DOHH2 (cell line): Measurements from ENCODE around the gene PKDCC.

Experiments
- CTCF ChIP-seq: fragments of 200-600 bp; sonication (generic); IDR thresholded peaks from one replicate; pipeline ENCODE4 v1.5.1; 2014; ENCODE audit warnings: antibody characterized with exemption, mild to moderate bottlenecking, low read depth, low read length; ENCODE audit not compliant: poor library complexity, severe bottlenecking
- EZH2phosphoT487 ChIP-seq: fragments of 200-600 bp; sonication (generic); IDR thresholded peaks from 2 replicates; pipeline ENCODE4 v1.6.1; 2017; ENCODE audit warnings: borderline replicate concordance, mild to moderate bottlenecking, antibody characterized with exemption, low read length, moderate library complexity, mixed read lengths

- TF ChIP-seq CTCF (no peak), EZH2phosphoT487 (no peak)
These were observed 1.6 kb downstream of the PKDCC start for GRCh38 chr2:42049221-42050009.
